GM19193 (cell line): ENCODE results near the gene SCG5.

ENCODE experiments used
- POLR2A ChIP-seq: IDR thresholded peaks from 4 replicates; pipeline ENCODE4 v1.6.1; 2011; ENCODE audit not compliant: insufficient read depth, insufficient read length; ENCODE audit errors: extremely low read depth

Gene SCG5

GRCh38 chr15:32679298-32679690, 37.8 kb downstream of the SCG5 start:
- TF ChIP-seq POLR2A = no peak

GRCh38 chr15:32682569-32682968, 41.1 kb downstream of the SCG5 start:
- TF ChIP-seq POLR2A = no peak

GRCh38 chr15:32682977-32683630, 41.6 kb downstream of the SCG5 start:
- TF ChIP-seq POLR2A = no peak

- TF ChIP-seq POLR2A = no peak
Observed at GRCh38 chr15:32683906-32684584, 42.5 kb downstream of the SCG5 start.

- TF ChIP-seq POLR2A = no peak
Observed at GRCh38 chr15:32685576-32685975, 44.1 kb downstream of the SCG5 start.

- TF ChIP-seq POLR2A = no peak
Observed at GRCh38 chr15:32687556-32687955, 46.0 kb downstream of the SCG5 start.

GRCh38 chr15:32688151-32688639, 46.7 kb downstream of the SCG5 start:
- no peak for TF ChIP-seq POLR2A

- TF ChIP-seq POLR2A = no peak
Observed at GRCh38 chr15:32690941-32691688, 49.6 kb downstream of the SCG5 start.

- TF ChIP-seq POLR2A = no peak
Observed at GRCh38 chr15:32691689-32692038, 50.2 kb downstream of the SCG5 start.

- TF ChIP-seq POLR2A = no peak
Observed at GRCh38 chr15:32692286-32692685, 50.8 kb downstream of the SCG5 start.

GRCh38 chr15:32694222-32694983, 52.9 kb downstream of the SCG5 start:
- TF ChIP-seq POLR2A = no peak

GRCh38 chr15:32698773-32699390, 57.4 kb downstream of the SCG5 start:
- TF ChIP-seq POLR2A = no peak

GRCh38 chr15:32700501-32701150, 59.1 kb downstream of the SCG5 start:
- TF ChIP-seq POLR2A = no peak

- no peak for TF ChIP-seq POLR2A
Observed at GRCh38 chr15:32701863-32702262, 60.4 kb downstream of the SCG5 start.
